OCI-M2 (cell line): Measurements from ENCODE around the gene SLC15A5.

ENCODE experiments used
- DNase-seq: peaks from one replicate; lab custom pipeline; 2025; ENCODE audit not compliant: unreplicated experiment; lab: John Stamatoyannopoulos, UW

Gene SLC15A5

DNA sequence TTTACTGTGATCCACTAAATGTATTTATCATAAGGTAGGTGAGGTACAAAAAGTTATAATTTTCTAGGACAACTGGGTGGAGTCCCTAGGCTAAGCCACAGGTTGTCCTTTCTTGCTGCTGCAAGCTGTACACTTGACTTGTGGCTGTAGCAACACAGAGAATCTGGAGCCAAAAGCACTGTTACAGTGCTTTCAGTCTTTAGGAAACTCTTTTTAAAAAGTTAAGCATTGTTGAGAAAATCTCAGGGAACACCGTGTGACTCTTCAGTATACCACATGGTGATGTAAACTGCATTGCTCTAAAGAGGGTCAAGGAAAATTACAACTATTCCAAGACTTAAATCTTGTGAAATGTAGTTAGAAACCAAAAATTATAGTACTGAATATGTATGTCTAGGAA, 11.4 kb downstream of the SLC15A5 start:
- no peak for DNase-seq

- DNase-seq, result no peak
Observed at GRCh38 chr12:16261944-16262475, 15.5 kb downstream of the SLC15A5 start.

DNA sequence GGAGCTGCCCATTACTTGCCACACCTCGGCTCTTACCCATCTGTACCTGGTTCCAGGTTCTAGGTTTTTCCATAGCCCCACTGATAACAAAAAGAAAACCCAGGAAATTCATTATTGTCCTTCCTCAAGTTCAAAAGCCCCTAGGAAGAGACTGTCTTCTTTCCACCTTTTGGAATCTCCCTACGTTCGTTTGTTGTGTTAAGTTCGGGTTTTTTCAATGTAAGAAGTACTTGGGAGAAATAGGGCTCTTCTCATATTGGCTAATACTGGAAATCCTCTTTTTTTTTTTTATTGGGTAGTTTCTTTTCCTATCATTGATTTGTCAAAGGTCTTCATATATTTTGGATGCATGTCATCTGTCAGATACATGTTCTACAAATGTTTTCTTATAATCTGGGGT, 17.3 kb downstream of the SLC15A5 start:
- no peak for DNase-seq

- no peak for DNase-seq
Observed at GRCh38 chr12:16258963-16259362, 18.5 kb downstream of the SLC15A5 start.

GRCh38 chr12:16246264-16246663, 31.2 kb downstream of the SLC15A5 start:
- DNase-seq, result no peak

DNA sequence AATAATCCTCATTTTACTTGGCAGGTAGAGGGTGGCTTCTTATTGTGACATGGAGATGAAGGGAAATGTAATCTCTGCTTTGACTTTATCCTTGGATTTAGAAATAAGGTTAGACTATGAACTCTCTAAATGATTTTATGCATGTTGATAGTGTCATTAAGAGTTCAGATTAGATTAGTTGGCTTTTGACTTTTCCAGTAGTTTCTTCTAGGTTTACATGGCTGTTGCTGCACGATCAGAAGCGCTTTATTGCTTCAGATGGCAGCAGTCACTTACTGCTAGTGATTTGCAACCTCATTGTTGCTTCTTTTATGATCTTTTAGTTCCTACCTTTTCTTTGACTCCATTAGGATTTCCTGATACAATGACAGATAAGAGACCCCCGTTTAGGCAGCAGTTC, 32.3 kb downstream of the SLC15A5 start:
- DNase-seq, result no peak

GRCh38 chr12:16243487-16244412, 33.7 kb downstream of the SLC15A5 start:
- DNase-seq, result no peak

DNA sequence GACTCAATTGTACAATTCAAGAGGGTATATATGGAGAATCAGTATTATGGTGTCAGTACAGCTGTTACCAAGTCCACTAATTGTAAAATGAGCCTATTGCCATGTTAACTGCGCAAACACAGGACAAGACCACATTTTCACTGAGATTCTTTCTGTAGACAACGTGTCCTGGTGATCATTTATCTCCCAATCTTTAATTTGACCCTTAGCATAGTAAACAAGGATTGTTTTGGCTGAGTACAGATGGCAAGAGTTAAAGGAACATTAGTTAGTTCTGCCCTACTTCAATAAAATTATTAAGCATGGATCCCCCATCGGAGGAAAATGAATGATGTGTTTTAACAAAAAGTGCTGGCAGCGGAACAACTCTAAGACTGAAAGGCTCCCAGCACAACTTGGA, 36.1 kb downstream of the SLC15A5 start:
- no peak for DNase-seq

GRCh38 chr12:16238661-16239060, 38.8 kb downstream of the SLC15A5 start:
- no peak for DNase-seq

- no peak for DNase-seq
Observed at GRCh38 chr12:16229676-16230075, 47.8 kb downstream of the SLC15A5 start.

DNA sequence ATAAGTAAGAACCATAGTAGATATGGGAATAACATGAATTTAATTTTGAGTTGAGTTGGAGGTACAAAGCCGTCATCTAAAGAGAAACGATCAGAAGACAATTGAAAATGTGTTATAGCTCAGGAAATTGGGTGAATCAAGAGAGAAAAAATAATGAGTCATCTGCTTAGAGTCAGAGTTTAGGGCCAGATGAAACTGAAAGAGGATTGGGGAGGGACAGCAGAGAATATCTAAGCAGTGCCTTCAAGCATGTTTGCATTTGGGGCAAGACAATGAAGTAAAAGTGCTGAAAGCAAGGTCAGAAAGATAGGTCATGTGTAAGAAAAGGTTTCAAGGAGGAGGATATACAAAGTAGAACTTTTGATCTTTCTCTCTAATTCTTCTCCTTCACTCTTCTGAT, 49.4 kb downstream of the SLC15A5 start:
- DNase-seq, result no peak

DNA sequence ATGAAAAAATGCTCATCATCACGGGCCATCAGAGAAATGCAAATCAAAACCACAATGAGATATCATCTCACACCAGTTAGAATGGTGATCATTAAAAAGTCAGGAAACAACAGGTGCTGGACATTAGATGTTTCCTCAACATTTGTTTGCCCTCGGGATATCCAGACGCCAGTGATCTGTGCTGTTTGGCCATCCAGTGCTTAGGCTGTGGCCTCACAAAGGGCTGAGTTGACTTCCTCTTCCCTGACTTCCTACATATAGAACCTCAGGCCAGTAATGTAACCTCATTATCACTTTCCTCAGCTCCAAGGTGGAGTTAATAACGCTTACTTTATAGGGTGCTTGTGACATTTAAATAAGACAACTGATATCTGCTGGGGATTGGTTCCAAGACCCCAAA, 51.8 kb downstream of the SLC15A5 start:
- no peak for DNase-seq

- no peak for DNase-seq
Observed at GRCh38 chr12:16224196-16224595, 53.3 kb downstream of the SLC15A5 start.

DNA sequence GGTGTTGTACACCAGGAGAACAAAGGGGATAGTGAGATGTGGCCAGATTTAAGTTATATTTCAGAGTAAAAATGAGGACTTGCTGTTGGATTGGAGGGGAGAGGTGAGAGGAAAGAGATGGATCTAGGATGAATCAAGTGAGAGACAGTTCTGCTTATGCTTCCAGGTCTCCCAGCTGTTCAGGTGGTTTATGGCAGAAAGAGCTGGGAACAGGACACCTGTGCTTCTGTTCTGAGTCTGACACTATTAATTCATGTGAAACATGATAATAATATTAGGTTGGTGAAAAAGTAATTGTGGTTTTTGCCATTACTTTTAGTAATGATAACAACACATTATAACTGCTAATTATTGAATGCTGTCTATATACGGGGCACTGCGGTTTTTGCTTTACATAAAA, 55.7 kb downstream of the SLC15A5 start:
- DNase-seq, result no peak

DNA sequence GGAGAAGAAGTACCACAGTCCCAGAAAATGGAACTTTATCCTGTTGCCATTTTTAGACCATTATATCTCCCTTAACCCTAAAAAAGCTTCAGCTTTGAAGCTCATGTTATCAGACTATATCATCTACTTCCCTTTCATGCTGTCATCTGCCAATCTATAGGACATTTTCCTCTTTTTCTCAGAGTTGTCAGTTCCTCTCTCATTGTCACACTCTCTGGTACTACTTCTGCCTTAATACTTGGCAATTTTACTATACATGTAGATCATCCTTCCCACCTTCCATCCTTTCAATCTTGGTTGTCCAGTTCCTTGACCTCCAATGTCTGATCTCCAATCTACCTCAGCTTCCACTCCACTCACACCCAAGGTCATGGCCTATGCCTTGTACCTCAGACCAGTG, 57.4 kb downstream of the SLC15A5 start:
- no peak for DNase-seq

DNA sequence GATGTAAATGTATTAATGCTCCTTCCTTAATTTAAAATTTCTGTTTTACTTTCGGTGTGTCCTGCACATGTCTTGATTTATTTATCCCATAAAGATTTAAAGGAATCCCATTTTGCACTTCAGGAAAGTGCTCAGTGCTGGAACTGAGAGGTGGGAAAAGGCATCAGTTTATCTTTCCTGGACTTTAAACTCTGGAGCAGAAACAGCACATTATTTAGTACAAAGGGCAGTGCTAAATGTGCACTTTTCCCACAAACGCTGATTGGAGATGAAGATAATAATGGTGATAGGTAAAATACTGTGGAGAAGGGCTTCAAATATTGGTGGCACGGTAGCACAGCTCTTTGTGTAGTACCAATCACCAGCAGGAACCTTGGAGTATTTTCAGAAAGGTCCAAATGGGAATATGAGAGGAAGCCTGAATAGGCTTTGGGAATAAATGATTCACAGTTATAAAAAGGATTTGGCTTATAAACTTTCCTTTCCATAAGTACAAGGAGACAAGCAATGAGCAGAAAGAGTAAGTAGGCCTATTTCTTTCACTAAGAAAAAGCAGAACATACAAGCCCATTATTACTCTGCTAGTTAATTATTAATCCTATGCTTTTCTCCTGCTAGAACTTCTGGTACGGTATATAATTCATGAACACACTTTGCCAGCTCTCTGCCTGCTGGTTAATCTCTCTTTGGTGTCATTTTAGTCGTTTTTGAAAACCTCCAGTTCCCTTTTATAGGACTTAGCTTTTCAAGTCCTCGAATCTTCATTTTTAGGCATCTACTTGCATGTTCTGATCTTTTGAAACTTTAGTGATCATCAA, 58.3 kb downstream of the SLC15A5 start:
- no peak for DNase-seq

DNA sequence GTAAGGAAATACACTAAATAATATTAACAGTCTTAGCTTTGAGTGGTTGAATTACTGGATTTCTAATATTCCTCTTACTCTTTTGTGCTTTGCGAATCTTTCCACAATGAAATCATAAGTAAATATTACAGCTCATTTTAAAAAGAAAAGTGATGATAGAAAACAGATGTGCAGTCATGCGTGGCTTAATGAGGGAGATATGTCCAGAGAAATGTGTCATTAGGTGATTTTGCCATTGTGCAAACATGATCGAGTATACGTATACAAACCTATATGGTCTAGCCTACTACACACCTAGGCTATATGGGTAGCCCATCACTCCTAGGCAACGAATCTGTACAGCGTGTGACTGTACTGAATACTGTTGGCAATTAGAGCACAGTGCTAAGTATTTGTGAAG, 59.3 kb downstream of the SLC15A5 start:
- DNase-seq, result no peak

DNA sequence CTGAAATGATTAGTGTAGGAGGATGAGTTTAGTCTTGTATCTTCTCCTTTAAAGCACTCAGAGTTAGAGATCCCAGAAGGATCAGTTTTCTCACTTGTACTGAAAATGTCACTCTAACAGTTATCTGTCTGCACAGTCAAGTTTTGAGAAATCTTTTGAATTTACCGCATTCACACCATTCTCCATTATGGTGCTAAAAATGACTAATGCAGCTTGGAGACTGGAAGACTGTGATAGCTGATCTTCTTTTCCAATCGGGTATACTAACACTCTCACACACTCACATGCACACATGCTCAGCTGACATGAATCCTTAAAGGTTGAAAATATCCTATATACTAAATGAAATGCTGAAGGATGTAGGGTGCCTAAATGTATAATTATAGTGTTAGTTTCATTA, 65.8 kb downstream of the SLC15A5 start:
- DNase-seq, result no peak

- DNase-seq, result no peak
Observed at GRCh38 chr12:16198884-16199283, 78.6 kb downstream of the SLC15A5 start.

GRCh38 chr12:16197600-16197999, 79.9 kb downstream of the SLC15A5 start:
- DNase-seq, result no peak

- no peak for DNase-seq
Observed at GRCh38 chr12:16189849-16190248, 87.6 kb downstream of the SLC15A5 start.

- DNase-seq, result no peak
Observed at GRCh38 chr12:16187660-16188059, 89.8 kb downstream of the SLC15A5 start.
